CD4-positive, alpha-beta T cell treated with Interleukin-10 for 1 hour (primary cell): ENCODE measurements around the gene SMARCD2.

ENCODE experiments used
- DNase-seq: peaks from one replicate; pipeline ENCODE4 v3.0.0-alpha.2; 2020

SMARCD2 gene

DNA sequence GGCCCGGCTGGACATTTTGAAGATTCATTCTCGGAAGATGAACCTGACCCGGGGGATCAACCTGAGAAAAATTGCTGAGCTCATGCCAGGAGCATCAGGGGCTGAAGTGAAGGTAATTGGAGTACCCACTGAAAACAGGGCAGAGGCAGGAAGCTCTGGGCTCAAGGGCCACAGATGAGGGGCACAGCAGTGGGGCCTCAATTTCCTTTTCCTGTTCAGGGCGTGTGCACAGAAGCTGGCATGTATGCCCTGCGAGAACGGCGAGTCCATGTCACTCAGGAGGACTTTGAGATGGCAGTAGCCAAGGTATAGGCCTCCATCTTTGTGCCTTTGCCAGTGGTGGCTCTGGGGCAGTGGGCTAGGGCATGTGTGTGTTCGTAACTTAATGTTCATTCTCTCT is 11.0 kb downstream of the SMARCD2 start:
- no peak for DNase-seq

GRCh38 chr17:63830904-63831491 is 11.5 kb downstream of the SMARCD2 start:
- no peak for DNase-seq

DNA sequence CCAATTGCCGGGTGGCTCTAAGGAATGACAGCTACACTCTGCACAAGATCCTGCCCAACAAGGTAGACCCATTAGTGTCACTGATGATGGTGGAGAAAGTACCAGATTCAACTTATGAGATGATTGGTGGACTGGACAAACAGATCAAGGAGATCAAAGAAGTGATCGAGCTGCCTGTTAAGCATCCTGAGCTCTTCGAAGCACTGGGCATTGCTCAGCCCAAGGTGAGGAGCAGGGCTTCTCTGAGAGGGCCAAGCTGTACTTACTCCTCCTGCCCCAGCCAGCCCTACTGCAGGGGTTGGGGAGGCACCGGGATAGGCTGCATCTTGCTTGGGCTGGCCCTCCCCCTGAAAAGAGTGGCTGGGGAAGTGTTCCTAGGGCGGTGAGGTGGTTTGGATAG is 12.2 kb downstream of the SMARCD2 start:
- DNase-seq, result no peak

- DNase-seq, result no peak
Measured at GRCh38 chr17:63828936-63829335, 13.5 kb downstream of the SMARCD2 start.

DNA sequence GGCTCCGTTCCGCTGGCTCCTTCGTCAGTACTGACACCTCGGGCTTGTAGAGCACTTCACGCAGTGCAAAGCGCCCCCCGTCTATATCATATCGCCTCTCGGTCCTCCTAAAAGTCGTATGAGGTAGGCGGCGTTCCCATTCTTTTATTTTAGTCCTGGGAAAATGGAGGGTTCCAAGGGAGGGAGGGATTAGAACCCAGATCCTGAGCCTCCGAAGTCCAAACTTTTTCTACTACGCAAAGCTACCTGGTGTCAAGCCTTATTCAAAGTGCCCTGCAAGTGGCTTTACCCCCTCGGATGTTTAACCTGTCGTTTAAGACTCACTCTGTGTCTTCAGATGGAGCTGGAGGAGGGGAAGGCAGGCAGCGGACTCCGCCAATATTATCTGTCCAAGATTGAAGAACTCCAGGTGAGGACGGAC is 14.7 kb downstream of the SMARCD2 start:
- no peak for DNase-seq

DNA sequence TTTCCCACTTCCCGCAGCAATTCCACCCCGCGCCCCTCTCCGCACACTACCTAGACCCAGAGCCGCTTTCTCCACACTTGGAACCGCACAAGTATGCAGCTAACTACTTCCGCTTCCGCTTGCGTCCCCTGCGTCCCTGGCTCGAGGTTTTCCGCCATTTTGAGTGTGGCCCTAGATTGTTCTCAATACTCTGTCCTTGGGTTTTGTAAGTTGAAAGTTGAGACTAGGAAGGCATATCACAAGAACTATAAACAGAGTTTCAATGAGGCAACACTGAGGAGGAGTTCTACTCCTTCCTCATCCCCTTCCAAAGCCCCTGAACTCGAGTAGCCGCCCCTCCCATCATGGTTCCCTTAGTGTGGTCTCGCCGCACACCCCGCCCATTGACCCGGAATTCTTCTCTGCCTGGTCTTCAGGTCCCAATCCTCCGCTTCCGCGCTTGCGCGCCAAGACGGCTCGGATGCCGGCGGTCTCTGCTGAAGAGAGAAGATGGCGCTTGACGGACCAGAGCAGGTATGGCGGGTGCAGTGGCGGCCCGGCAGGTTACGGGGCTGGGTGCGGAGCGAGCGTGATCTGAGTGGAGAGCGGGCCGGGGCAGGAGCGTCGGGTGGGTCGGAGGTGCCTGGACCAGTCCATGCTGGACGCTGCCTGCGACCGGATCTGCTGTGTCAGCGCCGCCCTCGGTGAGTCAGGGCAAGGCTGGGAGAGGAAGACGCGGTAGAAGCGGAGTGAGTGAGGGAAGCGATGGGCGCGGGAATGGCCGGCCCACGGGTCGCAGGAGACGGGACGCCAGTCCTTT is 15.3 kb downstream of the SMARCD2 start, which contains the start of the genes FTSJ3 and PSMC5:
Gene FTSJ3, minus strand, starts transcription at position 662 of the 799 bp plus-strand sequence. CDS start 761 bp downstream, outside the sequence.
Gene PSMC5, plus strand, starts transcription at position 430 of the 799 bp plus-strand sequence. Its CDS starts 60 bp downstream, at position 490.
- DNase-seq, result peak; percentile 96

DNA sequence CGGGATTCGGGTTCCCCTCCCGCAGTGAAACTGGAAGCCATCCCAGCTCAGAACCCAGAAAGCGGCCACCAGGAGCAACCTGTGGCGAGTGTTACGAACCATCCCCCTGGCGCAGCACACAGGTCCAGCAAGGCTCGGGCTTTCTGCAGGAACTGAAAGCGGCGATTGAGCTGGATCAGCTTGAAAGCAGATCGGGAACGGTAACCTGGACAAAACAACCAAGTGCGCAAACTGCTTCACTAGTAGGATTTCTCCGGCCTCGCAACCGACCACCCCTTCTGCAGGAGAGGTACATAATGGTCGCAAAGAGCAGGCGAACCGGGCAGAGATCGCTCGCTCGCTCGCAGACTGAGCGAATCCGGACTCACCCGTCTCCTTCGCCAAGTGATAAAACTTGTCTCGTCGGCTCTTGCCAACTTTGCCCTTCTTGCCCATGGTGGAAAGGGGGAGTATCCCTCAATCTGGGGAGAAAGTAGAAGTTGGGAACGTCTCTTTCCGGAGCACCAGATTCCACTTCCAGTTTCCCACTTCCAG is 15.9 kb downstream of the SMARCD2 start:
- no peak for DNase-seq

GRCh38 chr17:63824362-63824761 is 18.1 kb downstream of the SMARCD2 start:
- no peak for DNase-seq

DNA sequence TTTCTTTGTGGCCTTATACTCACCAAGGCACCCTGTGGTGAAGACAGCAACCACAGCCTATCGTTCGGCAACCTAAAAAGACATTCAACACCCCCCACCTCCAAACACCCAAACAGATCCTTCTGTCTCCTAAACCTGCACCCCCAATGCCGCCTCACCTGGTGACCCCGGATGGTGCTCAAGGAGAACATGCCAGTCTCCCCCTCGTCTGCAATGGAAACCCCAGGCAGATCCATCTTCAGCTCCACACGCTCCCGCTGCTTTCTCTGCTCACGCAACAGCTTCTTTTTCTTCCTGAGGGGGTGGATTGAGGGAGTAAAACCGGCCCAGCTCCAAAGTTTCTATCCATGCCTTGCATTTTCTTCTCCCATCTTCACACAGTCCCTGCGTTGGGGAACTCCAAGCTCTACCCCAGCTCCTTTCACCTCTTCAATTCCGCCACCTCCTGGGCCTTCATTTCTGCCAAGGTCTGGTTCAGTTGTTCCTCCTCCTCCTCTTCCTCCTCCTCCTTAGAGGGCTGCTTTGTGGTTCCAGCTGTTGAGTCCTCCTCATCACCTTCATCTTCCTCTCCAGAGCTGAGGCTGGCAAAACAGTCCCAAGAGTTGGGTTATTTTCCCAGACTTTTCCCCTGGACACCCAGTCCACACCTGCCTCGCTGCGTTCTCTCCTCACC is 18.7 kb downstream of the SMARCD2 start:
- DNase-seq, result no peak

- DNase-seq, result no peak
Measured at GRCh38 chr17:63822537-63822936, 19.9 kb downstream of the SMARCD2 start.

DNA sequence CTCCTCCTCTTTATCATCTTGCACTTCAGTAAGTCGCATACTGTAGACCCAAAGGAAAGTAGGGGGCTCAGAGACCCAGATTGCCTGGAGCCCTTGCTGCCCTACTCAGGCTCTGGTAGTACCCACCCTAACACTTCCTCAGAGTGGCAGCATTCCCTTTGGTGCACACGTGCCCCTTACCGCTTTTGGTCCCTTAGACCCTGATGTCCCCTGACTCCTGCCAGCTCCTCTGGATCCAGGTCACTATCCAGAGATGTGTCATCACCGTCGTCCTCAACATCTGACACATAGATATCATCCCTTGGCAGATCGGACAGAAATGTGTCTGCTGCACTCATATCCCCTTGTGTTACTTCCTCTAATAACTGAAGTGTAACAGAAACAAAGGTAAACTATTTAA is 20.7 kb downstream of the SMARCD2 start:
- DNase-seq, result no peak

DNA sequence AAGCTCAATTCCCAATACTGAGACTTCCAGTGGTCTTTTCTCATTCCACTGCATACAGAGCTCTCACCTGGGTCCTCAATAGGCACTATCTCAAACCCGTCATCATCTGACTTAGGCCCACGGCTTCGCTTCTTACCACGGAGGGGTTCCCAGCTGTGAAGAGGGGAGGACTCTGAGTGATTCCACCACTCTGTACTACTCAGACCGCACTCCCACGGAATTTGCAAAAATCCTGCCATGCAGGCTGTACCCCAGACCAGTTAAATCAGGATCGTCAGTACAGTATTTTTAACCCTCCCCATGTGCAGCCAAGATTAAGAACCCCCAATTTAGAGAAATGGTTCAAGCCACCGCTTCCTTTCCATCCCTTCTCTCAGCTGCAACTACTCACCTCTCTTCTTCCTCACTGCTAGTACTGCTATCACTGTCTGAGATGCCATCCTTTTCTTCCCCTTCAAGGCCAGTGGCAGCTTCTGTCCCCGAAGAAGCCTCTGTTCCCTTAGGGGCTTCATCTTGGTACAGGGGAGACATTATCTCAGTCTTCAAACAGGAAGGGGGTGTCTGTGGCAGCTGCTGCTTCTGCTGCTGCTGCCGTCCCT is 21.4 kb downstream of the SMARCD2 start:
- no peak for DNase-seq

- peak; percentile 41 for DNase-seq
Measured at GRCh38 chr17:63819585-63820537, 22.6 kb downstream of the SMARCD2 start.

- DNase-seq, result no peak
Measured at GRCh38 chr17:63819131-63819530, 23.4 kb downstream of the SMARCD2 start.

- DNase-seq, result no peak
Measured at GRCh38 chr17:63817736-63818385, 24.6 kb downstream of the SMARCD2 start.

DNA sequence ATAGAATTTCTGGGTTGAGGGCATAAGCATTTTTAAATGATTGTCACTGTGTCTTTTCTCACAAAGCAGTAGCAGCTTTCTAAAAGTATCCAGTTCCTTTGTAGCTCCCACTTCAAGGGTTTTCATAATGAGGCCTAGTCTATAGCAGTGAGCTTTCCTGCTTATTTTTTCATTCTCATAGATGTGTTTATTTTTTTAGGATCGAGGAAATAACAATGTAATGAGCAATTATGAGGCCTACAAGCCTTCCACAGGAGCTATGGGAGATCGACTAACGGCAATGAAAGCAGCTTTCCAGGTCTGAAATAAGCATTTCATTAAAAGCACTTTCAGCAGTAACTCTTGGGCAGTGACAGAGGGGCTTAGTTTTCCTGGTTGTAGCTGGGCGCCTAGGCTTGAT is 25.8 kb downstream of the SMARCD2 start:
- no peak for DNase-seq

DNA sequence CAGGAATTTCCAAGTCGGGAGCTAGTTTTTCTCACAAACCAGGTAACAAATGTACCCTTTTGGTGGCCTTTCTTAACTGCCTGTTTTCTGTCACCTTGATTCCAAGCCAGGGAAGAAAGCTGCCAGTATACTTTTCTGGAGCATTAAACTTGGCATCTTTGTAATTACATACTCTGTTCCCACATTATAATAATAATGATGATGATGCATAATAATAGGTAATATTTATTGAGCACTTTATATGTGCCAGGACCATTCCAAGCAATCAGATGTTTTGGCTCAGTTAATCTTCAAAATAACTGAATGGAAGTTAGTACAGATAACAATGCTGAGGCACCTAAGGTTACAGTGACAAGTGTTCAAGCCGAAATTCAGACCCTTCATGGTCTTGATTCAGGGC is 26.4 kb downstream of the SMARCD2 start:
- DNase-seq, result no peak

DNA sequence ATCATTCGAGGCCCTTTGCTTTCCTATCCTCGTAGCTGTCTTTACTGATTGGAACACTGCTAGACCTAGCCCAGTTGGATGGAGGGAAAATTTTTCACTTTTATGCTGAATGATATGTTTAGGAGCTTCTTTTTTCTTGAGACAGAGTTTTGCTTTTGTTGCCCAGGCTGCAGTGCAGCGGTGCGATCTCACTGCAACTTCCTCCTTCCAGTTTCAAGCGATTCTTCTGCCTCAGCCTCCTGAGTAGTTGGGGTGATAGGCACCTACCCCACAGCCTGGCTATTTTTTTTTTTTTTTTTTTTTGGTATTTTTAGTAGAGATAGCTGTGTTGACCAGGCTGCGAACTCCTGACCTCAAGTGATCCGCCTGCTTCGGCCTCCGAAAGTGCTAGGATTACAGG is 32.5 kb downstream of the SMARCD2 start:
- DNase-seq, result no peak

GRCh38 chr17:63805591-63805990 is 36.9 kb downstream of the SMARCD2 start:
- DNase-seq, result no peak

DNA sequence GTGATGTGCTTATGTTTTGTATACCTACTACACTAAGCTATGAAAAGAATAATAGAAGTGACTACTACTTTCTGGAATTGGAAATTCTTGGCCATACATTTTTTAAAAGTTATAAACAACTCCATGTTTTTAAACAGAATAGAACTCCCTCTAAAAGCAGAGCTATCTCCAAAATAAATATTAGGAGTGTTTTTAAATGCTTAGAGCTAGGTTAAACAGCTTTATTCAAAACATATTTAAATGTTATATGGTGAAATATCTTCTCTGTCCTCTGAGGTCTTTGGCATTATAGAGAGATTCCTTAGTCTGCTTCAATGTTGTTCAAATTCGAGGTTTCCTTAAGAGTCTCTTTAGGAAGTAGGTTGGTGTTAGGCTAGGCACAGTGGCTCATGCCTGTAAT is 38.2 kb downstream of the SMARCD2 start:
- DNase-seq, result no peak

- no peak for DNase-seq
Measured at GRCh38 chr17:63800783-63801182, 41.7 kb downstream of the SMARCD2 start.
